ENCODE results near the gene PSMG3.

DNA sequence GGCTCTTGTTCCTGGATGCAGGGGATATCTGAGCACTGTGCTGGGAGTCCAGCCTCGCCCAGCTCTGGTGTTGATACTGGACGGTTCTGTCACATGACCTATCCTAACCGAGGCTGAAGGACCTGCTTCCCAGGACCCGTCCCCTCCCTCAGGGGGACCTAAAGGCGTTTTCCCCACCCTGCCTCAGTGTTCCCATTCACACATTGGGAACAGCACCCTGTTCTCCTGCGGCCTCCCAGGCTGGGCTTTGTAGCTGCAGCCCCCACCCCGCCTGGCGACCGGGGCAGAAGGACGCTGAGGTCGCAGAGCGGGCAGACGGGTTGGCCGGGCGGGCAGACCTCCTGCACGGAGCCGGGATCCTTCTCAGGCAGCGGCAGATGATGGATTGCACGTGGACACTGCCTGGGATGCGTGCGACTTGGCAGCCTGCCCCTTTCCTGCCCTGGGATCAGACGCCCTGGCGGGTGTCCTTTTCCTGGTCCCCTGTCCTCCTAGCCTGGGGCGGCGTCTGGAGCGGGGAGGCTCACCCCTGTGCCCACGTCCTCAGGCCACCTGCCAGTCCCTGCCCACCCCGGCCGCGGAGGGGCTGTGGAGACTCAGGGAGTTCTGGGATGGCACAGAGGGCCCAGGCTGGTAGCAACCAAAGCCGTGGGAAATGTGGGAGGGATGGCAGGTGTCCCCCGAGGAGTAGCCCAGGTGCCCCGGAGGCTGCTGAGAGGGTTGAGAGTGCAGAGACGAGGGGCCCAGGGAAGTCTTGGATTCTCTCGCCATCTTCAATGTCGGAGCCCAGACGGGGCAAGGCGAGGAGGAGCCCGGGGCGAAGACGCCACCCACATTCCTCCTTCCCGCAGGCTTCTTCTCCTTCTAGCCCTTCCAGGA, 17.2 kb upstream of the PSMG3 start:
- TF ChIP-seq GATA3 (IDR thresholded peaks at IDR 0.05; ENCODE audit: low read depth, low read length) (no peak), GATA2 (IDR thresholded peaks at IDR 0.05; ENCODE audit: low read depth, low read length) (peak; percentile 30; the same call in 1 of the 2 replicates)

All from SH-SY5Y (cell line).